NCI-H2171 (cell line): ENCODE data around the gene GTF2IRD1.
"Not testable (repeated sequence)": the region's sequence is repeated elsewhere in the genome, so short reads cannot be mapped to it uniquely, and the experiment has no call there.

ENCODE experiments used
- DNase-seq: peaks from one replicate; lab custom pipeline; 2025; lab: John Stamatoyannopoulos, UW

Gene GTF2IRD1

DNA sequence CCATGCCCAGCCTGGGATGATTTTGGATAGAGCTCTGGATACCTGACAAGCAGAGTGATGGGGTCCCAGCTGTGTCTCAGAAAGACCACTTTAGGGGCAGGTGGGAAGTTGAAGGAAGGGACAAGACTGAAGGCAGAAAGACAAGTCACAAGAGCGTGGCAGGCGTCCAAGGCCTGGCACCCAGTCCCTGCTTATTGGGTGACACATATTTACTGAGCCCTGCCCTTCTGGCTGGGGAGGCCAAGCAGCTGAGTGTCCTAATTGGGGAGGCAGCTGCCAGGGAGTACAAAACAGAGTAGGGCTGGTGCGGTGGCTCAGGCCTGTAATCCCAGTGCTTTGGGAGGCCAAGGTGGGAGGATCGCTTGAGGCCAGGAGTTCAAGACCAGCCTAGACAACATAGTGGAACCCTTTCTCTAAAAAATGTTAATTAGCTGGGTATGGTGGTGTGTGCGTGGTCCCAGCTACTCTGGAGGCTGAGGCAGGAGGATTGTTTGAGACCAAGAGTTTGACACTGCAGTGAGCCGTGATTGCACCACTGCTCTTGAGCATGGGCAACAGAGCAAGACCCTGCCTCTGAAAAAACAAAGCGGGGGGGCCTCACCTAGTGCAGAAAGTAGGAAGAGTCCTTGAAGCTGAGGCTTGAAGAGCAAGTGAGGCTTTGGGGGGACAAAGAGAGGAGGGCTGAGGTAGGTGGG is 150.8 kb downstream of the GTF2IRD1 start:
- DNase-seq, result no peak

DNA sequence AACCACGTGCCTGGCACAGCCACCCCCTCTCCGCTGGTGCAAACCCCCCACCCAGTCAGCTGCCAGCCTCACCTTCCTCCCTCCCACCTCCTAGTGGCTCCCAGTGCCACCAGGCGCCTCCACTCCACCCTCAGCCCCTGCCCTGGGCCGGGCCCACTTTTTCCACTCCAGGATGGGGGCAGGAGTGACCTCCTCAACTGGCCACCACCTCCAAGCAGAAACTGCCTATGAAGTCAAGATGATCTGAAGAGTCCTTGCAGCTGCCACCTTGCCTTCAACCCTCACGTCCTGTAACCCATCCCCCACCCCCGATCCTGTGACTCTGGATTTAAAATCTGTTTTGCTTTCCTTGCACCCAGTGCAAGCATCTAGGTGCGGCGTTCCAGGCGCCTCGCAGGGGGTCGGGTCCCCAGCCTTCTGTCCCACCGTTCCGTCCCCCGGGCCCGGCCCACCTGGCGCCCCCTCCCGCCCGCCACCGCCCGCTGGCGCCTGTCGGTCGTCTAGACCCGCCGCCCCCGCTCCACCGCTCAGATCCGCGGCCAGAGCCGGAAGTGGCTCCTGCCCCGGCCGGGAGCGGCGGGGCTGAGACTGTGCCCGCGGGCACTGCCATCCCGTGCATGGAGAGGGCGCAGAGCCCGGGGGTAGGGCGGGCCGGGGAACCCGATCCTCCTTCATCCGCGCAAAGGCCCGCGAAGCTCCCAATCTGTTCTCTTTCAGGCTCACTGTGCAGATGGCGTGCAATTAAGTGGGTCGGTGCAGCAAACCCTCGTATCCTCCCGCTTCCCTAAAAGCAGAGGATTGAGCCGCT is 152.6 kb downstream of the GTF2IRD1 start:
- DNase-seq, result peak; percentile 83

DNA sequence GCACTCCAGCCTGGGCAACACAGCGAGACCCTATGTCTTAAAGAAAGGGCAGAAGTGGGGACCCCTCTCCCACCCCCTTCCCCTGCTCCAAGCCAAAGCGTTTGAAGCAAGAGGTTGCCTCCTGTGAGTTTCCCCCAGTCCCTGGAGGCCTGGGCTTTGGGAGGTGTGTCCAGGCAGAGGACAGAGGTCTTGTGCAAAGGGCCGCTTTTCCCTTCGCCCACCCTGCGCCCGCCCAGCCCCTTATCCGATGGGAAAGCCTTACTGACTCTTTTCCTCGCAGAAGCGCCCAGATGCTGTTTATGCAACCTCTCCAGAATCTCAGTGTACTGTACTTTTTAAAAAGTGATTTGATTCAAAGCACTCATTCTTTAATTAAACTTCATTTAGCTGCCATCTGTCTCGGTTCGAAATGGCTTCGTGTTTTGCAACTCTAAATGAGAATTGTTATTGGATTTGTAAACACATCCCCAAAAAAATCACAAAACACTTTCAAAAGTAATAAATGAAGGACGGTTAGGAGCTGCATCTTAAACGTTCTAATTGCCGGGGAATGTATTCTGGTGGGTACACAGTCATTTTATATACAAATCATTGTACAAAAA is 153.3 kb downstream of the GTF2IRD1 start:
- no peak for DNase-seq

DNA sequence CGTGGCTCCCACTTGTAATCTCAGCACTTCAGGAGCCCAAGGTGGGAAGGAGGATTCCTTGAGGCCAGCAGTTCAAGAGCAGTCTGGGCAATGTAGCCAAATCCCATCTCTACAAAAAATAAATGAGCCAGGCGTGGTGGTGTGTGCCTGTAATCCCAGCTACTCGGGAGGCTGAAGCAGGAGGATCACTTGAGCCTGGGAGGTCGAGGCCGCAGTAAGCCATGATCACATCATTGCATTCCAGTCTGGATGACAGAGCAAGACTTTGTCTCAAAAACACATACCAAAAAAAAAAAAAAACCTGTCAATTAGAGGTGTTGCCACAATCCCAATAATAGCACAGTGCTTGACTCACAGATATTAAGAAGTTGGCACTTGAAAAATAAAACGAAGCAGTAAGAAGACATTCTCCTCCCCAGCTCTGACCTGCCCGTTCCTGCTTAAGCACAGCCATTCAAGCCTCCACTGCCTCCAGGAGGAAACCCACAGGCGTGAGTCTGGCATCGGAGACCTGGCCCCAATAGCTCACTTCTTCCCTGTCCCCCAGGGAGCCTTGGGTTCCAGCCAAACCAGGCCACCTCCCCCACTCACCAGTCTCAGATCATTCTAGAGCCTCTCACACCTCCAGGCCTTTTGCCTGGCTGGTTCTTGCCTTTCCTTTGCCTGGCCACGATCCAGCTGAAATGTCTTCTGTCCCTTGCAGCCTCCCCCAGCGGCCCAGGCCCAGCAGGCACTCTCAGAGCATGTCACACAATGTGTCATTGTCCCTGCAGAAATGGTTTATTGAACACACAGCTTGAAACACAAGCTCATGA is 158.5 kb downstream of the GTF2IRD1 start:
- peak; percentile 51 for DNase-seq

DNA sequence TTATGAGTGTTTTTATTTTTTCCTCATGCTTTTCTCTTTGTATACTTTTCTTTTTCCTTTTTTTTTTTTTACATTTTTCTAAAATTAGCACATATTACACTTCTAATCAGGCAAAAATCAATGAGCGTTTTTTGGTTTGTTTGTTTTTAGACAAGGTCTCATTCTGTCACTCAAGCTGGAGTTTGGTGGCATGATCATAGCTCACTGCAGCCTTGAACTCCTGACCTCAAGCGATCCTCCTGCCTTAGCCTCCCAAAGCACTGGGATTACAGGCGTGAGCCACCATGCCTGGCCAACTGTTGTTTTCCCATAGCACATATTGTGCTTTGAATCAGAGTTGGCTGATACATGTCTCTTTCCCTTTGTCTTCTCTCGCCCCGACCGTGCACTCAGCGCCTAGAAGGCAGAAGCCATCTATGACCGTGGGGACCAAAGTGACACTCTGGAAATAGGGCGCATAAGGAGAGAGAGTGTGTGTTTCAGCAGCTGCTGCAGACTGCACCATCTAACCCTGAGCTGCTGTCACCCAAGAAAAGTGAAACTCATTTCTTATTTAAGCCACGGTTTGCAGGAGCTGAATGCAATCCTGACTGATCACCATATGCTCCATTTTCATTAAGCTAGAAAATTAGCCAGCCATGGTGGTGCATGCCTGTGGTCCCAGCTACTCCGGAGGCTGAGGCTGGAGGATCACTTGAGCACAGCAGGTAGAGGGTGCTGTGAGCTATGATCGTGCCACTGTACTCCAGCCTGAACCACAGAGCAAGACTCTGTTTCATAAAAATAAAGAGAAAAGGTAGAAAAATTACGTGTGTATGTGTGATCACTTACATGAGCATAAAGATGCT is 162.5 kb downstream of the GTF2IRD1 start:
- peak; percentile 31 for DNase-seq

DNA sequence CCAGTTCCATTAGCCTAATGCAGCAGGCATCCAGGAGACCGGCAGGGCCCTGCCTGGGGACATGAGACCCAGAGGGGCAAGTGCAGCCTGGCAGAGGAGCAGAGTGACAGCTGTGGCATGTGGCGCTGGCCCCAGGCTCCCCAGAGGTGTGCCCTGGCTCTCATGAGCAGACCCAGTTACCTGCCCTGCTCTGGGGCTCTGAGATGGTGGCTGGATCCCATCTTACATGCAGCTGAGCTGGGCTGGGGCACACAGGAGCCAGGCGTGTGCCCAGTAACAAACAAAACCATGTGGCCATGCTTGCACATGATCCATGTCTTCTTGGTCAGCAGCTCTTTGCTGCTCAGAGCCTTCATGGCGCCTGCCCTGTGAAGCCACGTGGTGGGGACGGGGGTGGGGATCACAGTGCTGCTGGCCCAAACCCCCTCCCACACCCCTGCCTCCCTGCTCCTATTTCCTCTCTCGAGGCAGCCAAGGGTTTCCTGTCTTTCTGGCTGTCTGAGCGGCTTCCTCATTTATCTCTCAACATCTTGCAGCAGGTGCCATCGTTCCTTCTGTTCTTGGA is 163.6 kb downstream of the GTF2IRD1 start:
- peak; percentile 61 for DNase-seq

DNA sequence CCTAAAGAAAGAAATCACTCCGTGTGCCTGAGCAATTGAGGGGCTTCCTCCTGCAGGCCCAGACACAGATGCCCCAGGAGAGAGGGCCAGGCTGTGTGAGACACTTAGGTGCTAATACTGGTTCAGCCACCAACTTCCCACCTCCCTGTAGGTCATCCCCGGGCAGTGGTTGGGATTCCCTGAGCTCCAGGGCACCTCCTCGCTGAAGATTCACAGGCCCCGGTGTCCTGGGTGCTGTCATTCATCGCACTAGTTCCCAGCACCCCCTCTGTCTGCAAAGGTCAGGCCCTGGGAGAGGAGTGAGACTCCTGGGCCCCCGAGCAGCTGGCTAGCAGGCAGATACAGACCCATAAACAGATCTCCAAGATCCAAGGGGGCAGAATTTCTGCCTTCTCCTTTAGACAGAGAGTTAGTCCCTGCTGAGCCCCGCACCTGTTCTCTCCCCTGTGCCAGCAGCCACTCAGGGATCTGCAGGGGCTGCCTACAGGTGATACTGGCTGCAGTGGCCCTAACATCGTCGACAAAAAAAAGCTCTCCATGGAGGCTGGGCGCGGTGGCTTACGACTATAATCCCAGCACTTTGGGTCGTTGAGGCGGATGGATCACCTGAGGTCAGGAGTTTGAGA is 165.6 kb downstream of the GTF2IRD1 start:
- peak; percentile 66 for DNase-seq

DNA sequence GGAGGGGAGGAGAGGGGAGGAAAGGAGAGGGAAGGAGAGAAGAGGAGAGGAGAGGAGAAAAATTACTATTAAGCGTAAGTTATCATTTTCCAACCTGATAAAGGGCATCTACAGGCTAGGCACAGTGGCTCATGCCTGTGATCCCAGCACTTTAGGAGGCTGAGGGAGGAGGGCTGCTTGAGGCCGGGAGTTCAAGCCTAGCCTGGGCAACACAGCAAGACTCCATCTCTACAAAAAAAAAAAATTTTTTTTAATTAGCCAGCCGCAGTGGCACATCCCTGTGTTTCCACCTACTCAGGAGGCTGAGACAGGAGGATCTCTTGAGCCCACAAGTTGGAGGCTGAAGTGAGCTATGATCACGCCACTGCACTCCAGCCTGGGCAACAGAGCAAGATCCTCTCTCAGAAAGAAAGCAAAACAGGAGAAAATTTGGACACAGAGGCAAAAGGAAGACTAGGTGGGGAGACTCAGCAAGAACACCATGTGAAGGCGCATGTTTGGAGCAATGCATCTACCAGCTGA is 168.6 kb downstream of the GTF2IRD1 start:
- DNase-seq, result no peak

DNA sequence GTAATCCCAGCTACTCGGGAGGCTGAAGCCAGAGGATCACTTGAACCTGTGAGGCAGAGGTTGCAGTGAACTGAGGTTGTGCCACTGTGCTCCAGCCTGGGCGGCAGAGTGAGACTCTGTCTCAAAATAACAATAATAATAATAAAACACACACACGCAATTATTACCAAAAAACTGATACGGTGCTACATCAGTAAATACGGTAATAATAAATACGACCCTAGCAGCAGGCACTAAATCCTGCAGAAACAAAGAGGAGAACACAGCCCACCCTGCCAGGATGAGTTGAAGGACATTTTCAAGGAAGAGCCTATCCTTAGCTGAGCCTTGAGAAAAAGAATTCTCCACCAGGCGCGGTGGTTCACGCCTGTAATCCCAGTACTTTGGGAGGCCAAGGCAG is 169.4 kb downstream of the GTF2IRD1 start:
- DNase-seq, result no peak

DNA sequence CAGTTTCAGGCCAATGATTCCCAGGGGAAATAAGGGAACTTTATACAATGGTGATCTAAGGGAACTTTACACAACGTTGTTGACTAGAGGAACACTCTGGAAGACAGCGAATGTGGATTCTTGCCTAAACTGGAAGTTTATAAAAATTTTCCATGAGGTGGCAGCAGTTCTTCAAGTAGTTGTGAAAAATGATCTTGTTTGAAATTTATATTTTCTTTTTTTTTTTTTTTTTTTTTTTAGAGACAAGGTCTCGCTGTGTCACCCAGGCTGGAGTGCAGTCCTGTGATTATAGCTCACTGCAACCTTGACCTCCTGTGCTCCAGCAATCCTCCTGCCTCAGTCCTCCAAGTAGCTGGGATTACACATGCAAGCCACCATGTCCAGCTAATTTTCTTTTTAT is 171.7 kb downstream of the GTF2IRD1 start:
- no peak for DNase-seq

DNA sequence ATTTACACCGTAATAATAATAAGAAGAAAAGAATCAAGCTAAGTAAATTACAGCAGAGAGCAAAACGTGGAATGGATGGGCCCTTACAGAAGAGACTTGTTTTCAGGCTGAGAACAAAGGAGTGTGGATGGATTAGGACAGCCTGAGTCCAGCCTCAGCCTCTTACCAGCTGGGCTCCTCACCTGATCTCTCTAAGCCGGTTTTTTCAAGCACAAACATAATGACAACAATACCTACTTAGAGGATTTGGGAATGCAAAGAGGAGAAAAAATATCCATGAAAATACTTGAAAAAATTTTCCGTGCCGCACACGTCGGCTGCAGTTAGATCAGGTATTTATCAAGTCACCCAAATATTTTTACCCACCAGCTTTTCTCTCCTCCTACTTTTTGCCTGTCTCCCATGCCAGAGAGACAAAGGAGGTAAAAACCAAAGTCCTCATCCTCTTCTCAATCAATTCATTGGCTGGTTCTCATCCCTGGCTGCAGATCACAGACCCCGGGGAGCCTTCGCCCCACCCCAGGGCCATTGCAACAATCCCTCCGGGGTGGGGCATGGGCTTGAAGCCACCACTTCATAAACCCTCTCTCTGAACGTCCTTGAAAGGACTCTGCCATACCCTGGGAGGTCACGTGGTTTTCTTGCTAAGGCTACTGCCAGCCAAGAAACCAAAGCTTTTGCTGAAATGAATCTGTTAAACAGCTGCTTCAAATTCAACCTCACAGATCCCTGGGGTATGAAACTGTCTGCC is 174.1 kb downstream of the GTF2IRD1 start:
- peak; percentile 94 for DNase-seq

DNA sequence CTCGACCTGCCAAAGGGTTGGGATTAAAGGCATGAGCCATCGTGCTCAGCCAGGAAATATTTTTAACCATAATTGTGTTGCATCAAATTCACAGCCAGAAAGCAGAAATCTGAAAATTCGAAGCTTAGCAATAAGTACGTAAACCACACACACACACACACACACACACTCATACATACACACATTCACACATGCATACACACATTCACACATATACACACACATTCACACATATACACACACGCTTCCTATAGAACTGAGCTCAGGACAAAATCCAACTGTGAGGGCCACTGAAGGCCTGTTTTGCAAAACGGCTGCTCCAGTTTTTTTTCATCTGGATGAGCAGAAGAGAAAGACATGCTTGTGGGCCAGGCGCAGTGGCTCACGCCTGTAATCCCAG is 178.8 kb downstream of the GTF2IRD1 start:
- no peak for DNase-seq

DNA sequence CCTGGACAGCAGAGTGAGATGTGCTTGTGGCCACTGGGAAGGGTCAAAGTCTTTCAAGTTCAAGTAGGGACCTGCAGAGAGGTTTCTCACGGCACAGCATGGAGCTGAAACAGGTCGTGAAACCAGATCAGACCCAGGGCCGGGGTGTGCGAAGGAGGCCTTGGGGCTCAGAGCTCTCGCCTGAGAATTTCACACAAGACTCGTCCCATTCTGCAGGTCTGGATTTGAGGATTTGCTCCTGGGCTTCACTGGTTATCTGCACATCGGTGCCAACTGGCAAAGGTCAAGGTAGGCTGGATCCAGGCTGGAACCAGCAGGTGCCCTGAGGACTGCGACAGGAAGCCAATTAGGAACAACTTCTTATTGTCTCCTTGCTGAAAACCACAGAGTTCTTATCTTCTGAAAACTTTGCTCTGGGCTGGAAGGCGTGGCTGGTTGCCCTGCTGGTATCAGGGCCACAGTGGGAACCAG is 179.8 kb downstream of the GTF2IRD1 start:
- no peak for DNase-seq

DNA sequence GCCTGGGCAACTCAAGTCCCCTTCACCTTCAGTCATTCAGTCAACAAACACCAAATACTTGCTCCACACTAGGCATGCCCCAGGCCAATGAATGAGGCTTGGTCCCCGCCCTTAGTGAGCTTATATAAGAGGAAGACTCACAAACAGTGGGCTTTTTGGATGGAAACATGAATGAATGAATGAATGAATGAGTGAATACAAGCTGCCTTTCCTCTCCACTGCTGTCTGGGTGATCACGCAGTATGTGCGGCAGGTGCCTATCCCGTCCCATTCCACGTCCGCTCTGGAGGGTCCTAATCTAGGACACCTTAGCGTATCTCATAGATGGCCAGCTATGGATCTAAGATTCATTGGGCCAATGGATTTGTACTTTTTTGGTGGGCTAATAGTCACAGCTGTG is 184.0 kb downstream of the GTF2IRD1 start:
- no peak for DNase-seq

DNA sequence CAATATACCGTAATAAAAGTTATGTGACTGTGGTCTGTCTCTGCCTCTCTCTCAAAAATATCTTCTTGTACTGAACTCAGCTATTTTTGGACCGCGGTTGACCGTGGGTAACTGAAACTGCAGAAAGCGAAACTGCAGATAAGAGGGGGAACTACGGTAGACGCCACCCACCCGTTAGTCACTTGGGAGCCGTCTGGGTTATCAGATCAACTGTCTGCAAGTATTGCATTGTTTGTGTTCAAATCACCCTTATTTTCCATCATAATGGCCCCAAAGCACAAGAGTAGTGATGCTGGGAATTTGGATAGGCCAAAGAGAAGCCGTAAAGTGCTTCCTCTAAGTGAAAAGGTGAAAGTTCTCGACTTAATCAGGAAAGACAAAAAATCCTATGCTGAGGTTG is 196.3 kb downstream of the GTF2IRD1 start:
- DNase-seq, result not testable (repeated sequence)

DNA sequence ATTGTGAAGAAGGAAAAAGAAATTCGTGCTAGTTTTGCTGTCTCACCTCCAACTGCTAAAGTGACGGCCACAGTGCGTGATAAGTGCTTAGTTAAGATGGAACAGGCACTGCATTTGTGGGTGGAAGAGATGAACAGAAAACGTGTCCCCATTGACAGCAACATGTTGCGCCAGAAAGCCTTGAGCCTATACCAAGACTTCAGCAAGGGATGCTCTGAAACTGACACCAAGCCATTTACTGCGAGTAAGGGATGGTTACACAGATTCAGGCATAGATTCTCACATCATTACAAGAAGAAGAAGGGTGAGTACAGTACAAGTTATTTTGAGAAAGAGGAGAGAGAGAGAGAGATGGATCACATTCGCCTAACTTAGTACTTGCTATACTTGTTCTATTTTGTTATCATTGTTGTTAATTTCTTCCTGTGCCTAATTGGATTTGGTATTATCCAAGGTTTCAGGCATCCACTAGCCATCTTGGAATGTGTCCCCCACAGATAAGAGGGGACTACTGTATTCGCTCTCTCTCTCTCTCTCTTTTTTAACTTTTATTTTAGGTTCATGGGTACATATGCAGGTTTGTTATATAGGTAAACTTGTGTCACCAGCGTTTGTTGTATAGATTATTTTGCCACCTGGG is 196.9 kb downstream of the GTF2IRD1 start:
- DNase-seq, result not testable (repeated sequence)

DNA sequence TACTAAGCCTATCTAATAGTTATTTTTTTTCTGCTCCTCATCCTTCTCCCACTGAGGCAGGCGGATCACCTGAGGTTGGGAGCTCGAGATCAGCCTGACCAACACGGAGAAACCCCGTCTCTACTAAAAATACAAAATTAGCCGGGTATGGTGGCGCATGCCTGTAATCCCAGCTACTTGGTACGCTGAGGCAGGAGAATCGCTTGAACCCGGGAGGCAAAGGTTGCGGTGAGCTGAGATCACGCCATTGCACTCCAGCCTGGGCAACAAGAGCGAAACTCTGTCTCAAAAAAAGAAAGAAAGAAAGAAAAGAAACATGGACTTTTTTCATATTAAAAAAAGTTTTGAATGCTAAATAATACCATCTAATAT is 197.4 kb downstream of the GTF2IRD1 start:
- DNase-seq, result not testable (repeated sequence)
